PFSK-1 (cell line): ENCODE results near the gene FLRT3.

ENCODE experiments used
- FOXP2 ChIP-seq: optimal IDR thresholded peaks from 2 replicates; pipeline ENCODE3; 2011; ENCODE audit warnings: borderline replicate concordance, control low read depth, inconsistent platforms; ENCODE audit not compliant: insufficient read depth; ENCODE audit errors: extremely low read length, extremely low read depth
- POLR2AphosphoS5 ChIP-seq: IDR thresholded peaks from 2 replicates; pipeline ENCODE4 v1.6.1; 2012; ENCODE audit warnings: low read depth, mild to moderate bottlenecking, control low read depth, low read length, moderate library complexity
- REST ChIP-seq, 2 experiments: IDR thresholded peaks; 2 replicates each; pipeline versions ENCODE4 v1.6.1 to v1.8.0; 2011 to 2012; ENCODE audit warnings: low read depth in 2 of 2, low read length in 2 of 2, control low read depth in 1 of 2, inconsistent platforms in 1 of 2, mild to moderate bottlenecking in 1 of 2, moderate library complexity in 1 of 2; ENCODE audit not compliant: insufficient read depth in 1 of 2
- SIN3A ChIP-seq: IDR thresholded peaks from 2 replicates; pipeline ENCODE4 v1.6.1; 2012; ENCODE audit warnings: mild to moderate bottlenecking, low read length, moderate library complexity, borderline replicate concordance; ENCODE audit not compliant: insufficient read depth
- TAF1 ChIP-seq: IDR thresholded peaks from 2 replicates; pipeline ENCODE4 v1.6.1; 2012; ENCODE audit warnings: low read length, control low read depth, borderline replicate concordance; ENCODE audit not compliant: insufficient read depth

FLRT3 gene

GRCh38 chr20:14310977-14311627 is 26.3 kb downstream of the FLRT3 start:
- TF ChIP-seq FOXP2 = no peak
- TF ChIP-seq REST (IDR thresholded peaks at IDR 0.05; ENCODE audit: insufficient read depth in 1 of 2, low read depth in 2 of 2, low read length in 2 of 2) = no peak
- no peak for TF ChIP-seq POLR2AphosphoS5
- TF ChIP-seq TAF1 = no peak
- TF ChIP-seq SIN3A = no peak

GRCh38 chr20:14307956-14308355 is 29.5 kb downstream of the FLRT3 start:
- TF ChIP-seq FOXP2 = no peak
- no peak for TF ChIP-seq SIN3A

GRCh38 chr20:14304472-14304871 is 32.9 kb downstream of the FLRT3 start:
- no peak for TF ChIP-seq FOXP2
- no peak for TF ChIP-seq REST (IDR thresholded peaks at IDR 0.05; ENCODE audit: insufficient read depth in 1 of 2, low read depth in 2 of 2, low read length in 2 of 2)
- TF ChIP-seq POLR2AphosphoS5 = no peak
- no peak for TF ChIP-seq SIN3A
- no peak for TF ChIP-seq TAF1

- TF ChIP-seq FOXP2 (no peak), SIN3A (no peak), REST (IDR thresholded peaks at IDR 0.05; ENCODE audit: insufficient read depth in 1 of 2, low read depth in 2 of 2, low read length in 2 of 2) (no peak), POLR2AphosphoS5 (no peak), TAF1 (no peak)
Observed at GRCh38 chr20:14303651-14304050, 33.8 kb downstream of the FLRT3 start.

GRCh38 chr20:14303106-14303505 is 34.3 kb downstream of the FLRT3 start:
- TF ChIP-seq REST (IDR thresholded peaks at IDR 0.05; ENCODE audit: insufficient read depth in 1 of 2, low read depth in 2 of 2, low read length in 2 of 2) (no peak), POLR2AphosphoS5 (no peak), TAF1 (no peak), FOXP2 (no peak), SIN3A (no peak)
